ENCODE results near the gene ST14.

DNA sequence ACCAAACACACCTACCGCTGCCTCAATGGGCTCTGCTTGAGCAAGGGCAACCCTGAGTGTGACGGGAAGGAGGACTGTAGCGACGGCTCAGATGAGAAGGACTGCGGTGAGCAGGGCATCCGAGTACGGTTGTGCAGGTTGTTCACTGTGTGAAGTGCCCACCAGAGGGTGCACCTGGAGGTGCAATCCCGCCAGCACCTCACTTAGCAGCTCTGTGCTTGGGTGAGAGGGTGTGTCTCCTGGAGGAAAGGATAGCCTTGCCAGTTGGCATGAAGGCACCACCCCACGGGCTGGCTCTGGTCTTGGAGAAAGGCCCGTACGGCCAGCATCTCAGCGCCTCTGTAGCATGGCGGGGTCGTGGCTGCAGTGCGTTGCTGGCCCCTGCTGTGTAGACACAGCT lies 39.4 kb downstream of the ST14 start:
- TF ChIP-seq RFX5 (IDR thresholded peaks at IDR 0.05; ENCODE audit: low read depth, low read length) (no peak), CTCF (IDR thresholded peaks at IDR 0.05 in 2 of 3, conservative IDR thresholded peaks at IDR 0.05 in 1 of 3; ENCODE audit: control insufficient read depth in 2 of 3, extremely low read depth in 1 of 3, insufficient read depth in 1 of 3, low read depth in 3 of 3, low read length in 3 of 3) (no peak), PAX8 (IDR thresholded peaks at IDR 0.05) (no peak), BRCA1 (IDR thresholded peaks at IDR 0.05; ENCODE audit: low read depth, low read length) (no peak)
- TF ChIP-seq, protein P1, sequence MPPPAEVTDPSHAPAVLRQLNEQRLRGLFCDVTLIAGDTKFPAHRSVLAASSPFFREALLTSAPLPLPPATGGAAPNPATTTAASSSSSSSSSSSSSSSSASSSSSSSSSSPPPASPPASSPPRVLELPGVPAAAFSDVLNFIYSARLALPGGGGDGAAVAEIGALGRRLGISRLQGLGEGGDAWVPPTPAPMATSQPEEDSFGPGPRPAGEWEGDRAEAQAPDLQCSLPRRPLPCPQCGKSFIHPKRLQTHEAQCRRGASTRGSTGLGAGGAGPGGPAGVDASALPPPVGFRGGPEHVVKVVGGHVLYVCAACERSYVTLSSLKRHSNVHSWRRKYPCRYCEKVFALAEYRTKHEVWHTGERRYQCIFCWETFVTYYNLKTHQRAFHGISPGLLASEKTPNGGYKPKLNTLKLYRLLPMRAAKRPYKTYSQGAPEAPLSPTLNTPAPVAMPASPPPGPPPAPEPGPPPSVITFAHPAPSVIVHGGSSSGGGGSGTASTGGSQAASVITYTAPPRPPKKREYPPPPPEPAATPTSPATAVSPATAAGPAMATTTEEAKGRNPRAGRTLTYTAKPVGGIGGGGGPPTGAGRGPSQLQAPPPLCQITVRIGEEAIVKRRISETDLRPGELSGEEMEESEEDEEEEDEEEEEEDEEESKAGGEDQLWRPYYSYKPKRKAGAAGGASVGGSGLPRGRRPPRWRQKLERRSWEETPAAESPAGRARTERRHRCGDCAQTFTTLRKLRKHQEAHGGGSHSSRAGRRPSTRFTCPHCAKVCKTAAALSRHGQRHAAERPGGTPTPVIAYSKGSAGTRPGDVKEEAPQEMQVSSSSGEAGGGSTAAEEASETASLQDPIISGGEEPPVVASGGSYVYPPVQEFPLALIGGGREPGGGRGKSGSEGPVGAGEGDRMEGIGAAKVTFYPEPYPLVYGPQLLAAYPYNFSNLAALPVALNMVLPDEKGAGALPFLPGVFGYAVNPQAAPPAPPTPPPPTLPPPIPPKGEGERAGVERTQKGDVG (CRISPR knock-in tag; IDR thresholded peaks at IDR 0.05), result no peak

Data from GM12878 (cell line).